Measurements from ENCODE around the gene ALDH8A1.

The ALDH8A1 gene

DNA sequence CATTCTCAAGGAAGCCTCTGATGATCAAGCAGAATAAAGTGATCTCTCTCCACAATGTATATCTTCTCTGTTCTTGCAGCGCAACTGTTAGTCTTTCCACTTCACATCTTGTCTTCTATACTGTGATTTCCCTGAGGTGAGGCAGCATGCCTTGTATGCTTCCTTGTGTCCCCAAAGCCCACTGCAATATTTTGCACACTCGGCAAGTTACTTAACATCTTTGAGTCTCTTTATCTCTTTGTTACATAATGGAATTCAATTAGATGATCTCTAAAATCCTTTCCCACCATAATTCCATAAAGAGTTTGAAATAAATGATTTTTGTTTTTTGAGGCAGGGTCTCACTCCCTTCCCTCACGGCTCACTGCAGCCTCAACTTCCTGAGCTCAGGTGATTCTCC is 40.4 kb upstream of the ALDH8A1 start:
- no peak for TF ChIP-seq CTCF (IDR thresholded peaks at IDR 0.05; ENCODE audit: unreplicated experiment in 3 of 3)
- H3K36me3 Mint-ChIP-seq (ENCODE audit: low read depth): peaks cover 26% of the 10 kb centered on the region
- no peak overlapping the region for H3K27ac Mint-ChIP-seq
- no peak overlapping the region for H3K4me3 Mint-ChIP-seq
- H3K27me3 Mint-ChIP-seq (ENCODE audit: low read depth): no peaks in the 10 kb centered on the region
- no peaks in the 10 kb centered on the region for H3K4me1 Mint-ChIP-seq
- no peaks in the 10 kb centered on the region for H3K9me3 Mint-ChIP-seq

DNA sequence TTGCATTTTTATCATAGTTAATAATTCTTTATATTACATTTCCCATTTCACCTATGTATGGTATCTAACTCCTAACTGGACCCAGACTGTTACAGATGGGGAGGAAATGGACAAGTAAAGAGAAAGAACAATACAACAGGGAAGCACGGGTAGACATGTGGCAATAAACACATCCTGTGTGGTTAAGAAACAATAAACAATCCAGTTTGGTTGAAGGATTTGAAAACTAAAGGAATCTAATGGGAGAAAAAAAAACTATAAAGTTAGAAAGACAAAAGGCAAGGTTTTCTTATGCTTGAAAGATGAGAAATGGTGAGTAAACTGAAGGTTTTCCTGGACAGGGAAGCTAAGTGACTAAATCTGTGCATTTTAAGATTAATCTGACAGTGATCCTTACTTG is 34.9 kb upstream of the ALDH8A1 start:
- Mint-ChIP-seq H3K9me3 (no peaks in the 10 kb centered on the region), H3K27ac (no peak overlapping the region), H3K4me1 (no peaks in the 10 kb centered on the region), H3K27me3 (ENCODE audit: low read depth) (no peaks in the 10 kb centered on the region), H3K4me3 (no peak overlapping the region), H3K36me3 (ENCODE audit: low read depth) (peaks cover 37% of the 10 kb centered on the region)
- no peak for TF ChIP-seq CTCF (IDR thresholded peaks at IDR 0.05; ENCODE audit: unreplicated experiment in 3 of 3)

- TF ChIP-seq CTCF (IDR thresholded peaks at IDR 0.05; ENCODE audit: unreplicated experiment in 3 of 3): no peak
- H3K27me3 Mint-ChIP-seq (ENCODE audit: low read depth): no peaks in the 10 kb centered on the region
- H3K36me3 Mint-ChIP-seq (ENCODE audit: low read depth): peaks cover 37% of the 10 kb centered on the region
- H3K4me3 Mint-ChIP-seq: no peak overlapping the region
- no peak overlapping the region for H3K27ac Mint-ChIP-seq
- no peaks in the 10 kb centered on the region for H3K4me1 Mint-ChIP-seq
- H3K9me3 Mint-ChIP-seq: no peaks in the 10 kb centered on the region
Measured at GRCh38 chr6:134983823-134984222, 33.9 kb upstream of the ALDH8A1 start.

- no peak overlapping the region for H3K27ac Mint-ChIP-seq
- H3K4me1 Mint-ChIP-seq: no peaks in the 10 kb centered on the region
- TF ChIP-seq CTCF (IDR thresholded peaks at IDR 0.05; ENCODE audit: unreplicated experiment in 3 of 3): no peak
- peaks cover 40% of the 10 kb centered on the region for H3K36me3 Mint-ChIP-seq (ENCODE audit: low read depth)
- no peaks in the 10 kb centered on the region for H3K27me3 Mint-ChIP-seq (ENCODE audit: low read depth)
- H3K9me3 Mint-ChIP-seq: no peaks in the 10 kb centered on the region
- H3K4me3 Mint-ChIP-seq: no peak overlapping the region
Measured at GRCh38 chr6:134982161-134982560, 32.3 kb upstream of the ALDH8A1 start.

- Mint-ChIP-seq H3K27ac (no peak overlapping the region), H3K36me3 (ENCODE audit: low read depth) (peaks cover 50% of the 10 kb centered on the region), H3K27me3 (ENCODE audit: low read depth) (no peaks in the 10 kb centered on the region), H3K4me3 (no peak overlapping the region), H3K4me1 (no peaks in the 10 kb centered on the region), H3K9me3 (no peaks in the 10 kb centered on the region)
- TF ChIP-seq CTCF (IDR thresholded peaks at IDR 0.05; ENCODE audit: unreplicated experiment in 3 of 3): no peak
Measured at GRCh38 chr6:134980846-134981245, 30.9 kb upstream of the ALDH8A1 start.

DNA sequence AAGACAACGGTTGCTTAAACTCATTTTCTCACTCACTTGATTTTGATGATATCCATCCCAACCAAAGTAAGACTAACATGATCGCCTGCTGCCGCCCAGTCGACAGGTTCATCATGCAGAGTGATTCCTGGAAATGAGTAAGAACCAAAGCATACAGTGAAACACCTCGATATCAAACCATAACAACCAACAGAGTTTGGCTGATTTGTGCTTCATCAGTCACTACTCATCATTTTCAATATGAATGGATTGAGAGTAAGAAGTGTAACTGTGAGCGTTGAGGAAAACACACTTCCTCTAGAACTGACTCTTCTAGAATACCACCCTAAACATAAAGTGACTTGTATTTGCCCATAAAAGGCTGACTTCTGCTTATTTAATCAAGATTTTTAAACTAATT is 29.2 kb upstream of the ALDH8A1 start:
- H3K4me1 Mint-ChIP-seq: no peaks in the 10 kb centered on the region
- H3K27me3 Mint-ChIP-seq (ENCODE audit: low read depth): no peaks in the 10 kb centered on the region

More for the DNA sequence above, 29.2 kb upstream of the ALDH8A1 start:
- Mint-ChIP-seq H3K9me3 (peaks cover 9% of the 10 kb centered on the region), H3K27ac (no peak overlapping the region), H3K4me3 (no peak overlapping the region), H3K36me3 (ENCODE audit: low read depth) (peaks cover 59% of the 10 kb centered on the region)
- no peak for TF ChIP-seq CTCF (IDR thresholded peaks at IDR 0.05; ENCODE audit: unreplicated experiment in 3 of 3)

Data from nephron (organoid).